Measurements from ENCODE around the gene INHBB.

INHBB gene

DNA sequence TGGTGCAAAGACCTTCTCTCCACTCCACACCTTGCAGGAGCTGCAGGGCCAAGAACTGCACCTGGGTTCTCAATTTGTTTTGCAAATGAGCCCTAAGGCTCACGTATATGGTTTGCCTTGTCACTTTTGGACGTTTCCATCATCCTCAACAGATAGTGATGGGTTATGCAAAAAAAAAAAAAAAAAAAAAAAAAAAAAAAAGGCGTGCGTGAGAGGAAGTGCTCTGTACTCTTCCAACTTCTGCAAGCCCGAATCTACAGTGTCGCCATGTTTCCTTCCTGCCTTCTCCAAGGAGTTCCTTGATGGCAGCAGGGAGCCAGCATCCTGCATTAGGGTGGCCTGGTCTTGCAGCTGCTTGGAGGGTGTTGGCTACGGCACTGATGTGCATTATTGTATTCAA is 4.0 kb upstream of the INHBB start:
- DNase-seq (ENCODE audit: low read depth, low spot score) = no peak

- no peak for DNase-seq (ENCODE audit: low read depth, low spot score)
These were observed 3.5 kb upstream of the INHBB start for GRCh38 chr2:120342446-120342845.

DNA sequence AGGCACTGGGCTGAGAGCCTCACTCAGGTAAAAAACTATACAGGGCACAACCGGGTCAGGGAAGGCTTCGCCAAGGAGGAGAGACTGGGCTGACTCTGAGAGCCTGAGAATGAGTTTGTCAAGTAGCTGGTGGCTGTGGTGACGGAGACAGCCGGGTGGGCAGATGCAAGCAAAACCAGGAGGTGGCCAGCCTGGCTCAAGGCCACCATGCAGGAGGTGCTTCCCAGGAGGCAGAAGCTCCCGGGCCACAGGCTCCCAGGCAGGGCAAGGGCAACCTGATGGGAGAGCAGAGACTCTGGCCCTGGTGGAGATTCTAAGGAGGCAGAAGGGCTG is 2.9 kb upstream of the INHBB start:
- DNase-seq (ENCODE audit: low read depth, low spot score) = no peak

- no peak for DNase-seq (ENCODE audit: low read depth, low spot score)
These were observed 2.4 kb upstream of the INHBB start for GRCh38 chr2:120343433-120344105.

GRCh38 chr2:120344214-120344975 is 1.5 kb upstream of the INHBB start:
- DNase-seq (ENCODE audit: low read depth, low spot score) = no peak

DNA sequence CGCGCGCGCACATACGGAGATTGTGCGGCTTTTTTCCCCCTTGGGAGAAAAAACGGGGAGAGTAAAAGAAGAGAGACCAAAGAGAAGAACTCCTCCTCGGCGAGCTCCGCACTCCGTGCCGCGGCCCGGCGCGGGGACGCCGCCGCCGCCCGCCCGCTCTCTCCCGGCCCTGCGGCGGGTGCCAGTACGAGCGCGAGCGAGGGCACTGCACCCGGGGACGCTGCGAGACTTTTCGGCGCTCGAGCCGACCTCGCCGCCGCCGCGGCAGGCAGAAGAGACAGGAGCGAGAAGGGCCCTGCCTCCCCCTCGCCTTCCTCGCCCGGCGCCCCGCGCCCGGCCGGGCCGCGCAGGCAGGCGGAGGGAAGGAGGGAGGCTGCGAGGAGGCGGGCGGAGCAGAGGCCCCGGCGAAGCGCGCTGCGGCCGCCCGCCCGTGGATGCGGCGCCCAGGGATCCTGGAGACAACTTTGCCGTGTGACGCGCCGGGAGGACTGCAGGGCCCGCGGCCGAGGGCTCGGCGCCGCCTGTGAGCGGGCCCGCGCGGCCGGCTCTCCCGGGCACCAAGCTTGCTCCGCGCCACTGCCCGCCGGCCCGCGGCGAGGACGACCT is 857 bp upstream of the INHBB start:
- no peak for DNase-seq (ENCODE audit: low read depth, low spot score)

- DNase-seq (ENCODE audit: low read depth, low spot score) = no peak
These were observed 328 bp upstream of the INHBB start for GRCh38 chr2:120345608-120346007.

DNA sequence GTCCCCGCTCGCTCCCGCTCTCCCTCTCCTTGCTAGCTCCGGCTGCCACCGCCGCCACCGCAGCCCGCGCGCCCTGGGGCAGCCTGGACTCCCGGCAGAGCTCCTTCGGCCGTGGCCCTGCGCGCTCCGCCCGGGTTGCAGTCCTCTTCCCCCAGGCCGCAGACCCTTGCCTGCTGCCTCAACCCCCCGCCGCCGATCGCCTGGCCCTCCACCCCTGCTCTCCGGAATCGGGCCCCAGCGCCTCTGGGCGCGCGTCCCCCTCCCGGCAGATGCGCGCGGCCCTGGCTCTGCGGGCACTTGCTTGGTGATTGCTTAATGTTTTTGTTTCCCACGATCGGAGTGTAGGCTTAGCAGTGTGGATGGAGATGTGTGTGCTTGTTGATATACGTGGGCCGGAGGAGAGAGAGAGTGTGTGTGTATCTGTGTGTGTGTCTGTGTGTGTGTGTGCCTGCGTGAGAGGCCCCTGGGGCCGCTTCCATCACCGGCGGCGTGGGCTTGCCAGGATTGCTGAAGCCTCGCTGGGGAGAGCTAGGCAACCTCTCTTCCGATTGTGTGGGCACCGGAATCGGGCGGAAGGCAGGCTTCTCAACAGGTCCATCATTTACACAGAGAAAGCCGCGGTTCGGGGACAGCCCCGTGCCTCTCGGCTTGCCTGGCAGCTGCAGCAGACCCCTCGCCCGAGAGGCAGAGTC is 877 bp downstream of the INHBB start:
- no peak for DNase-seq (ENCODE audit: low read depth, low spot score)

DNA sequence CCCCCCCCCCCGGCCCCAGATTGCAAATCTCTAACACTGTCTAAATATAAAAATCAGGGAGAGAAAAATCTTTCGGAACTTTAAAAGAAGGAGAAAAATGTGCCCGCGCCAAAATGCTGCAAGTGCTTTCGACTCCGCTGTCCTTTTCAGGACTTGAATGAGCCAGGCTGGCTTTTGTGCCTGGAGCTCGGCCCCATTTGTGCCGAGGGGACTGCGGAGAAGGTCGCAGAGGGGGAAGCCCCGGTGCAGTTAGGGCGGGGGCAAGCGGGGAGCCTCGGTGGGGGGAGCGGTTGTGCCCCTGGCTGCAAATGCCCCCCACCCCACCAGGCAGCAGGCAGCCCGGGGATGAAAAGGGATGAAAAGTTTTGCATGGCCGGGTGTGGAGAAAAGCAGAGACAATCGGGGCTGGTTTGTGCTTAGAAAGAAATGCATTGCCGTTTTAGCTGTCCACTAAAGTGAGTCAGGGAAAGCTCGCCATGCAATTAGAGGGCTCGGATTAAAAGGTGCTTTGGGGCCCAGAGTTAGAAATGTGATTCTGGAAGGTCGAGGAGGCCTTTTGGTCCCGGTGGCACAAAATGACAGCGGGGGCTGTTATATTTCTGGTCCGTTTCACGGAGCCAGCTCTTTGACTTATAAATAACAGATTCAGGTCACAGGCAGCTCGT is 1.6 kb downstream of the INHBB start:
- DNase-seq (ENCODE audit: low read depth, low spot score) = no peak

DNA sequence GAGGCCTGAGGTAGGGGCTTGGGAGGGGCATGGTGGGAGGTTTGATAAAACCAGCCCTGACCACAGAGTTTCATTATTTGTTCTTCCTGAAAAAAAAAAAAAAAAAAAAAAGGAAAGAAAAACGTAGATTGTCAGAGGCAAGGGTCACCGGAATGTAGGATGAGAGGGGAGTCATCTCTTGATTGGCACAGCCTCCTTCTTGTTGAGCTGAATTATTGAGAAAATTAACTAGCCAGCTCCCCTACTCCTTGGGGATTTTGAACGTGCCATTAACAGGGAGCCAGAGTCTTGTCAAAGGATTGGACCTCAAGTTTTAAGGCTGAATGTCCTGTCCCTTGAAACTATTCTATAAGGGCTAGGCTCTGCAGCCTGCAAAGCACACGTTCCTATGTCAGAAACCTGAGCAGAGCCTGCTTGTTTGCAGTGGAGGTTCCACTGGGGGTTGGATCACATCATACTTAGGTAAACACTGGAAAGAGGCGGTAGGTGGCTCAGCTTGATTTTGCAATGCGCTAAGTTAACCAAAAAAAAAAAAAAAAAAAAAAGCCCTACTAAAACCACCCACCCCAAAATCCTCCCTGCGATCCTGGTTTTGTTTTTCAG is 2.3 kb downstream of the INHBB start:
- DNase-seq (ENCODE audit: low read depth, low spot score) = no peak

DNA sequence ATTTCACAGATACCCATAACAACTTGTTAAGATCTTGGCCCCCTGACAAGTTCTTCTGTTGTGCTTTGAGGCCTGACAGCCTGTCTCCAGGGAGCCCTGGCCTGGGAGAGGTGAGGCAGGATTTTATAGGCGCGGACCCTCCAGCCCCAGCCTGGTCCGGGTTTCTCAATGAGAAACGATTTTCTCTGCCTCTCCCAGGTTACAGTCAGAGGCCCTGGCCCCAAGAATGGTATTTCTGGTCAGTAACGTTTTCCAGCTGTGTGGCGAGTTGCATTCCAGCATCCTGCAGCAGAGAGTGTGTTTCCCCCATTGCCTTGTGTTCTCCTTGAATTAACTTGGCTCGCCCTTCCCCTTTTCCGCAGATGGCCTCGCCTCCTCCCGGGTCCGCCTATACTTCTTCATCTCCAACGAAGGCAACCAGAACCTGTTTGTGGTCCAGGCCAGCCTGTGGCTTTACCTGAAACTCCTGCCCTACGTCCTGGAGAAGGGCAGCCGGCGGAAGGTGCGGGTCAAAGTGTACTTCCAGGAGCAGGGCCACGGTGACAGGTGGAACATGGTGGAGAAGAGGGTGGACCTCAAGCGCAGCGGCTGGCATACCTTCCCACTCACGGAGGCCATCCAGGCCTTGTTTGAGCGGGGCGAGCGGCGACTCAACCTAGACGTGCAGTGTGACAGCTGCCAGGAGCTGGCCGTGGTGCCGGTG is 3.0 kb downstream of the INHBB start:
- no peak for DNase-seq (ENCODE audit: low read depth, low spot score)

- DNase-seq (ENCODE audit: low read depth, low spot score) = no peak
These were observed 3.5 kb downstream of the INHBB start for GRCh38 chr2:120349440-120349921.

DNA sequence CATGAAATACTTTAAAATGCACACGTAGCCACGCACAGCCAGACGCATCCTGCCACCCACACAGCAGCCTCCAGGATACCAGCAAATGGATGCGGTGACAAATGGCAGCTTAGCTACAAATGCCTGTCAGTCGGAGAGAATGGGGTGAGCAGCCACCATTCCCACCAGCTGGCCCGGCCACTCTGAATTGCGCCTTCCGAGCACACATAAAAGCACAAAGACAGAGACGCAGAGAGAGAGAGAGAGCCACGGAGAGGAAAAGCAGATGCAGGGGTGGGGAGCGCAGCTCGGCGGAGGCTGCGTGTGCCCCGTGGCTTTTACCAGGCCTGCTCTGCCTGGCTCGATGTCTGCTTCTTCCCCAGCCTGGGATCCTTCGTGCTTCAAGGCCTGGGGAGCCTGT is 4.1 kb downstream of the INHBB start:
- no peak for DNase-seq (ENCODE audit: low read depth, low spot score)

DNA sequence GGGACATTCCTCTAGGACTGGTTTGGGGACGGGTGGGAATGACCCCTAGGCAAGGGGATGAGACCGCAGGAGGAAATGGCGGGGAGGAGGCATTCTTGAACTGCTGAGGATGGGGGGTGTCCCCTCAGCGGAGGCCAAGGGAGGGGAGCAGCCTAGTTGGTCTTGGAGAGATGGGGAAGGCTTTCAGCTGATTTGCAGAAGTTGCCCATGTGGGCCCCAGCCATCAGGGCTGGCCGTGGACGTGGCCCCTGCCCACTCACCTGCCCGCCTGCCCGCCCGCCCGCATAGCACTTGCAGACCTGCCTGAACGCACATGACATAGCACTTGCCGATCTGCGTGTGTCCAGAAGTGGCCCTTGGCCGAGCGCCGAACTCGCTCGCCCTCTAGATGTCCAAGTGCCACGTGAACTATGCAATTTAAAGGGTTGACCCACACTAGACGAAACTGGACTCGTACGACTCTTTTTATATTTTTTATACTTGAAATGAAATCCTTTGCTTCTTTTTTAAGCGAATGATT is 4.9 kb downstream of the INHBB start:
- no peak for DNase-seq (ENCODE audit: low read depth, low spot score)

DNA sequence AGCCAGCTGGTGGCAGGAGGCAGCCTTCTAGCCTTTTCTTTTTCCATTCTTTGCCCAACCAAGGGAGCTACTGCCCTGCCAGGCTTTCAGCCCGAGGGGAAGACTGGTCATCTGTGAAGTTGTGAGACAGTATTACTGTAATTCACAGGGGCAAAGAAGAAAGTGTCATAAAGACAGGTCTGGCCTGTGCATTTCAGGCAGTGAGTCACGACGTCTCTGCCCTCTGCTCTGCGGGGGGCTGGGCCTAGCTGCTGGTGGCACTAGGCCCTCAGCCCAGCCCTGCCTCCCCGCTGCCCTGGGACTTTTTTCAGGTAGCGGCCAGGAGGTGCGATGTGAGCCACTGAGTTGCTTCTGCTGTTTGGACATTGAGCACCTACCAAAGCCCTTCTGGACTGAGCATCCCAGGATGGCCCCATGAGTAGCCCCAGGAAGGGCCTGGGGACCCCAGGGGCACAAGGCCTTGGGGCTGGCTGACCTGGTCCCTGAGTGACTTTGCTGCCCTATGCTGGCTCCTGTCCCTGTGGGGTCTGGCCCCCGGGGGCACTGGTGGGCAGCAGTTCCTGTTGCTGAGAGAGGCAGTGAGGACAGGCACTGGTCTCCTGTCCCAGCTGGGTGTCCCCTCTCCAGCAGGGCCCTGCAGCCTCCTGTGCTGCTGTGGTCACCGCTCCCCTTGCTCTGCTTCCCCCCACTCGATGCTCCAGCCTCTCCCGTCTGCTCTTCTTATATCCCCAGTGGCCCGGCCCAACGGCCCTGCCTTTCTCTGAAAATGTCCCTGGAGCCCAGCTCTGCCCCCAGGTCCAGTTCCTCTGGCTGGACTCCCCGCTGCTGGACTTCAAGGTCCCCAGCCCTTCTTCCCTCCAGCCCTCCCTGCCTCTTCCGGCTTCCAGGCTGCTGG is 7.0 kb downstream of the INHBB start:
- no peak for DNase-seq (ENCODE audit: low read depth, low spot score)

DNA sequence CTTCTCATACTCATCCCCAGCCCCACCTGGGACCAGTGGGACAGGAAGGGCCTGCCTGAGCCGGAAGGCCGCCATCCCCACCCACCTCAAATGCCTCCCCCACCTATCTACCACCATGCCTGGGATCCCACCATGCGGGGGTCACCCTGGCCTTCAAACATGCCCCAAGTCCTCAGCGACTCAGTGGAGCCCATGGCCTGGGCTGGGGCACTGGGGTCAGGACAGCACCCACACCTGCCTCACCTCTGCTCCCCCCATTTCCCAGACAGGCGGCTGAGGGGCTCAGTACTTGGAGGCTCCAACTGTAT is 7.6 kb downstream of the INHBB start:
- no peak for DNase-seq (ENCODE audit: low read depth, low spot score)

- no peak for DNase-seq (ENCODE audit: low read depth, low spot score)
These were observed 8.0 kb downstream of the INHBB start for GRCh38 chr2:120353931-120354330.

- DNase-seq (ENCODE audit: low read depth, low spot score) = no peak
These were observed 8.5 kb downstream of the INHBB start for GRCh38 chr2:120354467-120354866.

DNA sequence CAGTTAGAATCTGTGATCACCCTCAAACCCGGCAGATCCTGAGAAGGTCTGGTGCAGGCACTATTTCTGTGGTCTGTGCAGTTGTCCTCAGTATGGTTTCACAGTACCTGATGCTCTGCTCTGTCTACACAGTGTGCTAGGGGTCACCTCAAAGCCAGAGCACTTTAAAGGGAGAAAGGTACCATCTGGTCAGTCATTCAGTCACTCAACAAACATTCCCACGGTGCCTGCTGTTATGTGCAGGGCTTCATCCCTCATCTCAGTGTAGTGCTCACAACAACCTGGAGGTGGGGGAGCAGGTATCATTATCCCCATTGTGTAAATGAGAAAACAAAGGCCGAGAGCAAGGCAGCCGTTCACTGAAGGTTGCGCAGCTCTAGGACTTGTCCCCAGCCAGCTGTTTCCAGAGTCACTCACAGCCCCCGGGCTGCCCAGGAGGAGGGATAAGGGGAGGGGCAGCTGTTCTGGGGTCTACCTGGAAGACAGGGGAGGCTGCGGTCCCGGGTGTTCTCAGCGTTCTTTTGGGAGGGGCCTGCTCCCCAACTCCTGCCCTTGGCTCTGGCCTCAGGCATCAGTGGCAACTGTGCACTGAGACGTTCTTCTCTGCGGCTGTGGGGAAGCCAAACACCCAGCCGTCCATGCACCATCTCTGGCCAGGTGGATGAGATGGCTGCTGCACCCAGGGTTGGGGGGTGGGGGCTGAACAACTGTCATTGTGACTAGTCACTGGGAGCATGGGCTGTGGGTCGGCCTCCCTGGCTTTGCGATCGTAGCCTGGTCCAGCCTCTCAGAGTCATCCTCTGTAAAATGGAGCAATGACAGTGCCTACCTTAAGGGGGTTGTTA is 9.2 kb downstream of the INHBB start:
- no peak for DNase-seq (ENCODE audit: low read depth, low spot score)

All from brain pericyte (primary cell).